DND-41 (cell line): ENCODE measurements around the gene NEGR1.

Experiments used
- ATAC-seq: fragments of 200-7000 bp; cut with Tn5 transposase; 3 replicates; pipeline ENCODE4 v1.9.1; 2021; ENCODE audit warnings: low read depth; ENCODE audit not compliant: insufficient read depth
- DNase-seq: peaks from one replicate; pipeline ENCODE4 v3.0.0-alpha.2; 2020
- H2AFZ ChIP-seq: 2 replicates; pipeline ENCODE4 v1.6.0; 2012; ENCODE audit warnings: low read depth, low read length
- H3K27ac ChIP-seq: 2 replicates; pipeline ENCODE4 v1.5.1; 2012; ENCODE audit warnings: low read length, inconsistent platforms
- H3K27me3 ChIP-seq: fragments of 200-600 bp; sonication (generic); 2 replicates; pipeline ENCODE4 v1.6.0; 2012; ENCODE audit warnings: low read length, mild to moderate bottlenecking, inconsistent platforms; ENCODE audit not compliant: insufficient read depth, poor library complexity
- H3K36me3 ChIP-seq: 2 replicates; pipeline ENCODE4 v1.5.1; 2012; ENCODE audit warnings: low read length, inconsistent platforms; ENCODE audit not compliant: insufficient read depth
- H3K4me1 ChIP-seq: 2 replicates; pipeline ENCODE4 v1.5.1; 2012; ENCODE audit warnings: mild to moderate bottlenecking, low read length; ENCODE audit not compliant: insufficient read depth
- H3K4me2 ChIP-seq: 2 replicates; pipeline ENCODE4 v1.6.0; 2012; ENCODE audit warnings: mild to moderate bottlenecking, moderate library complexity, low read length, inconsistent platforms; ENCODE audit not compliant: insufficient read depth
- H3K4me3 ChIP-seq, 2 experiments: fragments of 200-600 bp in 1 of 2; shearing (Covaris generic) in 1 of 2; 2 replicates each; pipeline ENCODE4 v1.5.1; 2012 to 2016; ENCODE audit warnings: inconsistent platforms in 2 of 2, low read length in 2 of 2, mild to moderate bottlenecking in 2 of 2, low read depth in 1 of 2, moderate library complexity in 1 of 2
- H3K79me2 ChIP-seq: 2 replicates; pipeline ENCODE4 v1.6.0; 2012; ENCODE audit warnings: low read length, inconsistent platforms; ENCODE audit not compliant: insufficient read depth
- H3K9ac ChIP-seq: 2 replicates; pipeline ENCODE4 v1.6.0; 2012; ENCODE audit warnings: low read depth, mild to moderate bottlenecking, inconsistent platforms, low read length, moderate library complexity
- H3K9me3 ChIP-seq: 2 replicates; pipeline ENCODE4 v1.5.1; 2012; ENCODE audit warnings: low read length, moderate library complexity, mild to moderate bottlenecking, inconsistent platforms; ENCODE audit not compliant: insufficient read depth, severe bottlenecking
- H4K20me1 ChIP-seq: 2 replicates; pipeline ENCODE4 v1.6.0; 2012; ENCODE audit warnings: low read length; ENCODE audit not compliant: insufficient read depth
- EZH2 ChIP-seq: IDR thresholded peaks from 3 replicates; pipeline ENCODE4 v1.6.1; 2012; ENCODE audit warnings: borderline replicate concordance, low read depth, mild to moderate bottlenecking, moderate library complexity, low read length, inconsistent platforms; ENCODE audit not compliant: severe bottlenecking
- TF ChIP-seq, protein P1 (sequence below): IDR thresholded peaks from 2 replicates; pipeline ENCODE4 v1.5.1; 2012; ENCODE audit warnings: borderline replicate concordance, low read length, moderate library complexity, mild to moderate bottlenecking; ENCODE audit not compliant: poor library complexity, severe bottlenecking; ENCODE audit errors: extremely low read depth

Gene NEGR1

DNA sequence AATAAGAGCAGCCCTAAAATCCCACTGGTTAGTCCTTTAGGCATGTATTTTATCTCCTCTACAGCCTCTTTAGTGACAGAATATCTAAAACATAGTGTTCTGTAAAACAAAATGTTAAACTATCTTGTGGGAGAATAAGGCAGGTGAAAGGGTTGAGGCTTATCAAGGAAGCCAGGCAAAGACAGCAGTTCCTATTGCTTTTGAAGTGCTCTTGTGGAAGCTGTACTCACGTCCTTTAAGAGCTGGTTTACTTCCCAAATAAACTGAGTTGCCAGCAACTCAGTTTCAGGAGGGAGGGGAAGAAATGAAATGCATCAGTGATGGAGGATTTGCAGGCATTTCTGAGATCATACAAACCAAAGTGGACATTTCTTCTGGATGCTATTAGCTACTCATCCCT is 671.9 kb downstream of the NEGR1 start:
- DNase-seq, result no peak
- Histone ChIP-seq H3K9me3 (no peaks in the 10 kb centered on the region), H3K27ac (no peak overlapping the region)

GRCh38 chr1:71603044-71603776 is 679.1 kb downstream of the NEGR1 start:
- no peak overlapping the region for H2AFZ ChIP-seq
- H3K79me2 ChIP-seq, result no peaks in the 10 kb centered on the region
- no peak overlapping the region for H3K27ac ChIP-seq
- H3K36me3 ChIP-seq, result no peaks in the 10 kb centered on the region
- H3K4me2 ChIP-seq, result no peak overlapping the region
- no peaks in the 10 kb centered on the region for H4K20me1 ChIP-seq
- H3K4me1 ChIP-seq, result no peaks in the 10 kb centered on the region
- H3K9me3 ChIP-seq, result no peaks in the 10 kb centered on the region
- H3K4me3 ChIP-seq, result no peak overlapping the region
- no peak for TF ChIP-seq EZH2
- TF ChIP-seq, protein P1, sequence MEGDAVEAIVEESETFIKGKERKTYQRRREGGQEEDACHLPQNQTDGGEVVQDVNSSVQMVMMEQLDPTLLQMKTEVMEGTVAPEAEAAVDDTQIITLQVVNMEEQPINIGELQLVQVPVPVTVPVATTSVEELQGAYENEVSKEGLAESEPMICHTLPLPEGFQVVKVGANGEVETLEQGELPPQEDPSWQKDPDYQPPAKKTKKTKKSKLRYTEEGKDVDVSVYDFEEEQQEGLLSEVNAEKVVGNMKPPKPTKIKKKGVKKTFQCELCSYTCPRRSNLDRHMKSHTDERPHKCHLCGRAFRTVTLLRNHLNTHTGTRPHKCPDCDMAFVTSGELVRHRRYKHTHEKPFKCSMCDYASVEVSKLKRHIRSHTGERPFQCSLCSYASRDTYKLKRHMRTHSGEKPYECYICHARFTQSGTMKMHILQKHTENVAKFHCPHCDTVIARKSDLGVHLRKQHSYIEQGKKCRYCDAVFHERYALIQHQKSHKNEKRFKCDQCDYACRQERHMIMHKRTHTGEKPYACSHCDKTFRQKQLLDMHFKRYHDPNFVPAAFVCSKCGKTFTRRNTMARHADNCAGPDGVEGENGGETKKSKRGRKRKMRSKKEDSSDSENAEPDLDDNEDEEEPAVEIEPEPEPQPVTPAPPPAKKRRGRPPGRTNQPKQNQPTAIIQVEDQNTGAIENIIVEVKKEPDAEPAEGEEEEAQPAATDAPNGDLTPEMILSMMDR, result no peak
- H3K27me3 ChIP-seq, result no peaks in the 10 kb centered on the region
- ATAC-seq, result no peak
- no peak overlapping the region for H3K9ac ChIP-seq
- DNase-seq, result no peak

More for the DNA sequence above, 671.9 kb downstream of the NEGR1 start:
- ATAC-seq, result no peak
- no peak overlapping the region for H3K4me2 ChIP-seq
- H3K4me1 ChIP-seq, result no peaks in the 10 kb centered on the region
- H4K20me1 ChIP-seq, result no peaks in the 10 kb centered on the region
- no peaks in the 10 kb centered on the region for H3K79me2 ChIP-seq
- H3K36me3 ChIP-seq, result no peaks in the 10 kb centered on the region
- no peak overlapping the region for H3K9ac ChIP-seq
- H3K4me3 ChIP-seq, result no peak overlapping the region
- H3K27me3 ChIP-seq, result no peaks in the 10 kb centered on the region
- TF ChIP-seq EZH2, result no peak
- H2AFZ ChIP-seq, result no peak overlapping the region

DNA sequence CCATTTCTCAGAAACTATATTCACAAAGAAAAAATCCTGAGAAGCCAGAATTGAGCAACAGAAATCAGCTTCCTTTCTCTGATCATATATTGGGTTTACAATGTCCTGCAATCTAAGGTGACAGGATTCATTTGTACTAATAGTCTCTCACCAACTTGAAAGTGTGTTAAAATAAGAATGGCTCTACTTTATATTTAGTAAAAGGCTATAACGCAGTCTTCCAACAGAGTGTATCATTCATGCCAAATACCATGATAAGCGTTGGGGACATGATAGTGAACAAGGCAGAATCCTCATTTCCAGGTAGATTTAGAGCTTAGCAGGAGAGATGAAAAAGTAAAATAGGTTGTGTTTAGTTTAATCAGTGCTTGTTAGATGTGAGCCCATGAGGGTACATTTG is 682.3 kb downstream of the NEGR1 start:
- no peak overlapping the region for H3K4me2 ChIP-seq
- H3K79me2 ChIP-seq, result no peaks in the 10 kb centered on the region
- H2AFZ ChIP-seq, result no peak overlapping the region
- ATAC-seq (no peak), DNase-seq (no peak)
- H3K4me3 ChIP-seq, result no peak overlapping the region
- H3K36me3 ChIP-seq, result no peaks in the 10 kb centered on the region
- TF ChIP-seq, protein P1, result no peak
- no peak for TF ChIP-seq EZH2
- no peak overlapping the region for H3K27ac ChIP-seq
- no peaks in the 10 kb centered on the region for H3K4me1 ChIP-seq
- H3K27me3 ChIP-seq, result no peaks in the 10 kb centered on the region
- no peaks in the 10 kb centered on the region for H3K9me3 ChIP-seq
- no peak overlapping the region for H3K9ac ChIP-seq
- no peaks in the 10 kb centered on the region for H4K20me1 ChIP-seq

- TF ChIP-seq, protein P1, result no peak
- TF ChIP-seq EZH2, result no peak
- ATAC-seq, result no peak
- no peak overlapping the region for H3K27ac ChIP-seq
Measured at GRCh38 chr1:71599306-71599705, 683.0 kb downstream of the NEGR1 start.

More at GRCh38 chr1:71599306-71599705, 683.0 kb downstream of the NEGR1 start:
- Histone ChIP-seq H3K4me2 (no peak overlapping the region), H3K4me3 (no peak overlapping the region), H3K4me1 (no peaks in the 10 kb centered on the region), H4K20me1 (no peaks in the 10 kb centered on the region), H3K36me3 (no peaks in the 10 kb centered on the region), H3K27me3 (no peaks in the 10 kb centered on the region), H3K9ac (no peak overlapping the region), H3K79me2 (no peaks in the 10 kb centered on the region), H3K9me3 (no peaks in the 10 kb centered on the region), H2AFZ (no peak overlapping the region)
- no peak for DNase-seq
